MM.1S (cell line): ENCODE results near the gene TTC34.

Experiments used
- CTCF ChIP-seq: fragments of 300-600 bp; sonication (generic); IDR thresholded peaks from 2 replicates; pipeline ENCODE4 v1.5.1; 2016; ENCODE audit warnings: antibody characterized with exemption, low read length, mixed read lengths
- EZH2phosphoT487 ChIP-seq: fragments of 300-600 bp; sonication (generic); IDR thresholded peaks from 2 replicates; pipeline ENCODE4 v1.6.1; 2018; ENCODE audit warnings: antibody characterized with exemption, low read length

DNA sequence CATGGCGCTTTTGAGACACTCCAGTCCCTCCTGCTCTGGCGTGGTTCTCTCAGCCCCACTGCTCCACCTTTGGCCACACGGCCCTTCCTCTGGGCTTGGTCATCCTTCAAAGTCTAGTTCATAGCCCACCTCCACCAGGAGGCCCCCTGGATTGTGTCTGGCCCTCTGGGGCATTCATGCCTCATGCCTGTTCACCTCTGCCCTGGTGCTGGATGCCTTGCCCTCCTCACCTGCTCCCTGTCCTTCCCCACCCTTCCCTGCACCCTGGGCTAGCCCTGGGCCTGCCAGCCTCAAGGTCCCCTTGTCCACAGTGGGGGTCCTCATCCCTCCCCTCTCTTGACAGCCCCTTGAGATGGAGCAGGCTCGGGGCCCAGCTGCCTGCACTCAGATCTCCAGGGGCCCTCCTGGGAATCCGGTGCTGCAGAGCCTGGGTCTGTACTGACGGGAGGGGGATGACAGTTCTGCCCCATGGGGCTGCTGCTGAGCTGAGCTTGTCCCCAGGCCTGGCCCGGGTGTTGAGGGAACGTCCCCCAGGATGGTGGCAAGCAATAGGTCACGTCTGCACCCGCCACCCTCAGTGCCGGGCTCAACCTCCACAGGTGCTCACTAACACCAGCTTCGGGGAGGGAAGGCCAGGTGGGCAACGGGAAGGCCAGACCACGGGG lies 196.5 kb downstream of the TTC34 start:
- TF ChIP-seq CTCF (no peak), EZH2phosphoT487 (no peak)
